Tibial nerve (tissue), 4 donors: ENCODE measurements around the gene AASDHPPT. TPM values are rescaled to one million over a fixed set of nuclear protein-coding genes. Genes with fewer than 3 reads are reported as not detected.

Experiments
- DNase-seq, 2 donors: peaks; one replicate each; pipeline ENCODE4 v3.0.0-alpha.2; 2019; ENCODE audit warnings: low spot score in 2 of 2
- H3K27ac ChIP-seq, 4 donors: fragments of 200-600 bp; sonication (generic) in 3 of 4; one replicate each; pipeline ENCODE4 v1.5.1; 2017 to 2019; ENCODE audit warnings: mild to moderate bottlenecking in 1 of 4
- H3K27me3 ChIP-seq, 2 donors: fragments of 200-600 bp; sonication (generic) in 1 of 2; one replicate each; pipeline versions ENCODE4 v1.5.1 to v1.6.0; 2017 to 2019
- H3K36me3 ChIP-seq, 3 donors: fragments of 200-600 bp; sonication (generic); one replicate each; pipeline ENCODE4 v1.5.1; 2018 to 2019
- H3K4me1 ChIP-seq, 4 donors: fragments of 200-600 bp; sonication (generic) in 3 of 4; one replicate each; pipeline ENCODE4 v1.5.1; 2017 to 2019
- H3K4me3 ChIP-seq, 4 donors: fragments of 200-600 bp; sonication (generic) in 3 of 4; one replicate each; pipeline ENCODE4 v1.5.1; 2017 to 2019; ENCODE audit warnings: mild to moderate bottlenecking in 1 of 4, moderate library complexity in 1 of 4
- H3K9me3 ChIP-seq, 4 donors: fragments of 200-600 bp; sonication (generic) in 3 of 4; one replicate each; pipeline ENCODE4 v1.5.1; 2017 to 2019
- CTCF ChIP-seq, 5 experiments: fragments of 200-600 bp in 3 of 5; fragments of 450-650 bp in 2 of 5; sonication (generic) in 3 of 5; IDR thresholded peaks; one replicate each; pipeline ENCODE4 v1.5.1; 2016 to 2019; ENCODE audit warnings: antibody characterized with exemption in 5 of 5, mild to moderate bottlenecking in 3 of 5, moderate library complexity in 2 of 5
- EP300 ChIP-seq, 2 donors: sonication (generic); formaldehyde crosslinking; IDR thresholded peaks; one replicate each; pipeline ENCODE4 v1.6.1; 2017; ENCODE audit warnings: antibody characterized with exemption in 2 of 2, mild to moderate bottlenecking in 1 of 2
- POLR2A ChIP-seq, 2 donors: fragments of 450-650 bp; IDR thresholded peaks; one replicate each; pipeline ENCODE4 v1.6.1; 2017; ENCODE audit warnings: antibody characterized with exemption in 2 of 2, mild to moderate bottlenecking in 2 of 2, moderate library complexity in 2 of 2
- WGBS, 2 donors: methylation state at CpG; one replicate each; pipeline ENCODE4 v1.1.5; 2018; 5-methylcytosine and 5-hydroxymethylcytosine counted together
- total RNA-seq, 4 donors: library from RNA; depleted of rRNA; stranded (reverse); fragments of >200 nt; gene quantifications; one replicate each; pipeline ENCODE4 v1.1.0, GENCODE V29; 2016

AASDHPPT gene
- 10 to 100 TPM; 32.1 to 58.6 (median 47.1) TPM for total RNA-seq

GRCh38 chr11:106077609-106078455 is at the start of gene AASDHPPT:
Gene AASDHPPT (plus strand): TSS chr11:106077662. CDS start chr11:106077711, 49 bp downstream.
- H3K27ac ChIP-seq = peak within 1 kb of the TSS; percentile 95 to 99 (median 98)
- TF ChIP-seq CTCF (IDR thresholded peaks at IDR 0.05) = no peak
- TF ChIP-seq POLR2A (IDR thresholded peaks at IDR 0.05) = no peak
- peak in 1 of 2 donors; percentile 98 for TF ChIP-seq EP300 (IDR thresholded peaks at IDR 0.05)
- no peaks in the 10 kb centered on the region for H3K27me3 ChIP-seq
- peak within 1 kb of the TSS; percentile 74 to 97 (median 88) for H3K4me3 ChIP-seq
- H3K4me1 ChIP-seq = peaks cover 0 to 60% (median 16%) of the 10 kb centered on the region in 4 donors
- H3K36me3 ChIP-seq = peaks cover 0 to 32% (median 7%) of the 10 kb centered on the region in 3 donors
- 0% methylated on average over 38 to 44 of the region's 55 CpGs for WGBS, 2 donors
- DNase-seq = peak; percentile 13 to 16
- H3K9me3 ChIP-seq = no peaks in the 10 kb centered on the region

GRCh38 chr11:106030609-106031008 is 46.9 kb upstream of the AASDHPPT start:
- WGBS, 2 donors = 72 to 78% methylated on average over 4 of the region's 4 CpGs
- H3K27me3 ChIP-seq = no peaks in the 10 kb centered on the region
- no peak for TF ChIP-seq CTCF (IDR thresholded peaks at IDR 0.05)
- no peak for TF ChIP-seq POLR2A (IDR thresholded peaks at IDR 0.05)
- no peak for TF ChIP-seq EP300 (IDR thresholded peaks at IDR 0.05)

GRCh38 chr11:106031202-106031810 is 46.2 kb upstream of the AASDHPPT start:
- no peak for TF ChIP-seq CTCF (IDR thresholded peaks at IDR 0.05)
- no peak for TF ChIP-seq POLR2A (IDR thresholded peaks at IDR 0.05)
- TF ChIP-seq EP300 (IDR thresholded peaks at IDR 0.05) = no peak
- H3K27ac ChIP-seq = no peak overlapping the region
- no peaks in the 10 kb centered on the region for H3K27me3 ChIP-seq
- no peak overlapping the region for H3K4me3 ChIP-seq
- no peak for DNase-seq
- H3K36me3 ChIP-seq = no peaks in the 10 kb centered on the region
- 67 to 74% methylated on average over 2 of the region's 2 CpGs for WGBS, 2 donors
- H3K4me1 ChIP-seq = no peaks in the 10 kb centered on the region
- no peaks in the 10 kb centered on the region for H3K9me3 ChIP-seq

More at GRCh38 chr11:106030609-106031008, 46.9 kb upstream of the AASDHPPT start:
- Histone ChIP-seq H3K4me1 (no peaks in the 10 kb centered on the region), H3K36me3 (no peaks in the 10 kb centered on the region), H3K4me3 (no peak overlapping the region), H3K9me3 (no peaks in the 10 kb centered on the region), H3K27ac (no peak overlapping the region)
- no peak for DNase-seq

GRCh38 chr11:106031936-106032335 is 45.5 kb upstream of the AASDHPPT start:
- TF ChIP-seq EP300 (IDR thresholded peaks at IDR 0.05) (no peak), CTCF (IDR thresholded peaks at IDR 0.05) (no peak), POLR2A (IDR thresholded peaks at IDR 0.05) (no peak)
- H3K36me3 ChIP-seq = no peaks in the 10 kb centered on the region
- no peaks in the 10 kb centered on the region for H3K4me1 ChIP-seq
- 75 to 79% methylated on average over 3 of the region's 3 CpGs for WGBS, 2 donors
- no peak for DNase-seq
- H3K27ac ChIP-seq = no peak overlapping the region
- no peaks in the 10 kb centered on the region for H3K9me3 ChIP-seq
- H3K4me3 ChIP-seq = no peak overlapping the region
- no peaks in the 10 kb centered on the region for H3K27me3 ChIP-seq

- Histone ChIP-seq H3K36me3 (no peaks in the 10 kb centered on the region), H3K4me3 (no peak overlapping the region), H3K27me3 (no peaks in the 10 kb centered on the region), H3K9me3 (no peaks in the 10 kb centered on the region), H3K27ac (no peak overlapping the region), H3K4me1 (no peaks in the 10 kb centered on the region)
- DNase-seq = no peak
- no peak for TF ChIP-seq CTCF (IDR thresholded peaks at IDR 0.05)
- no peak for TF ChIP-seq POLR2A (IDR thresholded peaks at IDR 0.05)
- TF ChIP-seq EP300 (IDR thresholded peaks at IDR 0.05) = no peak
- WGBS, 2 donors = 67 to 74% methylated on average over 2 of the region's 2 CpGs
Measured at GRCh38 chr11:106032861-106033260, 44.6 kb upstream of the AASDHPPT start.
